Stimulated activated CD8-positive, alpha-beta memory T cell treated with anti-CD3 and anti-CD28 coated beads, Interleukin-7, amount 100 ng/mL, for 48 hours (primary cell): ENCODE results near the gene EXD3.

Experiments used
- DNase-seq, 2 donors: peaks; one replicate each; pipeline ENCODE4 v3.0.0-alpha.2; 2020; ENCODE audit warnings: low read depth in 1 of 2; ENCODE audit errors: extremely low read depth in 1 of 2

EXD3 gene

GRCh38 chr9:137297966-137298365, 125.0 kb downstream of the EXD3 start:
- no peak for DNase-seq

GRCh38 chr9:137296670-137297664, 126.0 kb downstream of the EXD3 start:
- no peak for DNase-seq

DNA sequence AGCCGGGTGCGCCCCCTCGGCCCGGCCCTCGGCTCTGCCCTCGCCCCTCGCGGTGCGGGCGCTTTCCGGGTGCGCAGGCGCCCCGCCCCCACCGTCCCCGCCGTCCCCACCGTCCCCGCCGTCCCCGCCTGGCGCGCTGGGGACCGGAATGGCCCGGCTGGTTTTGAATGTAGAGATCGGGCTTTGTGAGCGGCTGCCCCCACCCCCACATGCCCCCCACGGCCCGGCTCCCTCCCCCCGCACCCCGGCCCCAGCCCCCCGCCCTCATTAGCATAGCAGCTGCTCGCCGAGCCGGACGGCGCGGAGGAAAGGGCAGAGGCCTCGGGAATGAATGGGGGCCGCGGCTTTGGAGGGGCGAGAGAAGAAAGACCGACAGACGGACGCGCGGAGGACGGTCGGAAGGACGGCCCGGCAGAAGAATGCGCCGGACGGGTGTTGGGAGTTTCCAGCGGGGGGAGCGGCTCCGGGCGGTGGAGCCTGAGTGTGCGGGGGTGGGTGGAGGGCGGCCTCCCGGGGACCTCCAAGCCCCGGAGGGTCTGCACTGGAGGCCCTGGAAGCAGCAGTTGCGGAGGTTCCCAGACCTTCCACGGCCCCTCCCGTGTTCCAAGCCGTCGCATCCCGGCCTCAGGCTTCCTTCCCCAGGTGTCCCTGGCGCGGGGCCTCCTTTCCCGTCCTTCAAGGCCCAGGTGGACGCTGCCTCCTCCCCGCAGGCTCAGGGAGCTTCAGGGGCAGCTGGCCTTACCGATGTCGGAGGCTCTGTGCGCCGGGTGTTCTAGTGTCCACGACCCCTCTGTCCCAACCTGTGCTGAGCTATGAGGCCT, 126.9 kb downstream of the EXD3 start:
- no peak for DNase-seq

- DNase-seq = no peak
Observed at GRCh38 chr9:137295238-137295811, 127.6 kb downstream of the EXD3 start.

DNA sequence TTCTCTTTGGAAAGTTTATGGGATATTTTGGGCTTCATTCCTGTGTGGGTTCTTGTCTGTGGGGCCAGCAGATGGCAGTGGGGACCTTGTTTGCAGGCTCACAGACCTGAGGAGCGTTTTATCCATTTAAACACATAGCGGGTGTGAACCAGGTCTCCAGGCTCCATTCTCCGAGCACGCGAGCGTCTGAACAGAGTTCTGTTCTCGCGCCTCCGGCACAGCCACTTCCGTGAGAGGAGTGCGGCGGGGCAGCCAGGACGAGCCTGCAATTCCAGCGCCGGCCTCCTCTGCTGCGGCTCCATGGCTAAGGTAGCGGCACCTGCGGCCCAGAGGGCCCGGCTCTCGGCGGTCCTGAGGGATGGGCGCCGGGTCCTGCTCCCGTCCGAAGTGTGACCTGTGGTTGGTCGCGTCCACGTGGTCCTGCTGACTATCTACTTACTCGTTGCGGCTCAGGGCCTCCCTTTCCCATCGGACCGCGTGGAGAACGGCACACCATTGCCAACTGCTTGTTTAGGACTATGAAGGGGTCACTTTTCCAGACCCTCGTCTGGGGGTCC, 128.2 kb downstream of the EXD3 start:
- DNase-seq = no peak

- no peak for DNase-seq
Observed at GRCh38 chr9:137294091-137294680, 128.8 kb downstream of the EXD3 start.

DNA sequence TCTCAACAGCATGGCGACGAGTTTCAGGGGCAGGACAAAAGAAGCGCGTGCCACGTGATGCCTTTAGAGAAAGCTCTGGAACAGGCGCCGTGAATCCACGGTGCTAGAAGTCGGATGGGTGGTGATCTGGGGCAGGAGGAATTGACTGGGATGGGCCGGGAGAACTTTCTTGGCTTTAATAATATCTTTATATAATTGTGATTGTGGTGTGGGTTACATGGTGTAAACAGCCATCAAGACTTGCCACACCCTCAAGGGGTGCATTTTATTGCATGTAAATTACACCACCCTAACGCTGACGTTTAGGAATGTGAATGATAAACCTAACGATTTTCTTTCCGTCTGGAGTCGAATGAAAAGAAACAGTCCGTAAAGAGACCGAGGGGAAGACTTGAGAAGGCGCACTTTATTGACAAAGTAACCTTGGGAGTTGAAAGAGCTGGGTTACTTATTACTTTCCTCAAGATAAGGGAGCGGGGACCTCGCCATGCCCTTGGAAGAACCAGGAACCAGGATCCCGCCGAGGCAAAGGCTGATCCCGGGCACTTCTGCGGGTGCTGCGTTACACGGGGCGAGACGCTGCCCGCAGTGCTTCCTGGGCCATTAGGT, 129.4 kb downstream of the EXD3 start:
- DNase-seq = no peak

DNA sequence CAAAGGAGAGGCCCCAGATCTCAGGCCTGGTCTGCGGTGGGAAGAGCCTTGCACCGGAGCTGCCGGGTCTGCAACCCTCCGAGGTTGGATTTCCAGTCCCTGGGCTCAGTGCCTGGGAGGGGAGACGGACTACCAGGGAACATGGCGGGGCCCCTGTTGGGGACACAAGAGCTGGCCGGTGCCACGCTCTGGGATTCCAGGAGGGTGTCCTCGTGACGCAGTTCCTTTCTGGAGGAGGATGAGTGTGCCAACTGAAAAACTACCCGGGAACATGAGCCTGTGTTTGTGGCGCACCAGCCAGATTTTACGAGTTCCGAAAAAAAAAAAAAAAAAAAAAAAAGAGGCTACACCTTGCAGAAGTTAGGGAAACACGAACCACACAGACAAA, 129.9 kb downstream of the EXD3 start:
- DNase-seq = no peak

DNA sequence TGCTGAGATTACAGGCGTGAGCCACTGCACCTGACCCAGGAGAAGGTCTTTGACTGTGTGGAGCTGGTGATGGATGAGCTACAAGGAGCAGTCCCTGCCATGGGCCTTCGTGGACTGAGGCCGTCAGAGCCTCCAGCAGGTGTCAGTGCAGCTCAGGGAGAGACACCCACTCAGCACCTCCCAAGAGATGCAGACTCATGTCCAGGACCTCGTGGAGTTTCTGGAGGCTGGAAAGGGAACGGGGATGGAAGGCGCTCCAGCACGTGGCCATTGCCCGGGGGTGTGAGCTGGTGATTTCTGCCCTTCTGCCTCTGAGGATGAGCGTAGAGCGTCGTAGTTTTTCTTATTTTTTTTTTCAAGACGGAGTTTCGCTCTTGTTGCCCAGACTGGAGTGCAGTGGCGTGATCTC, 136.0 kb downstream of the EXD3 start:
- DNase-seq = no peak

- DNase-seq = no peak
Observed at GRCh38 chr9:137281345-137282116, 141.4 kb downstream of the EXD3 start.

DNA sequence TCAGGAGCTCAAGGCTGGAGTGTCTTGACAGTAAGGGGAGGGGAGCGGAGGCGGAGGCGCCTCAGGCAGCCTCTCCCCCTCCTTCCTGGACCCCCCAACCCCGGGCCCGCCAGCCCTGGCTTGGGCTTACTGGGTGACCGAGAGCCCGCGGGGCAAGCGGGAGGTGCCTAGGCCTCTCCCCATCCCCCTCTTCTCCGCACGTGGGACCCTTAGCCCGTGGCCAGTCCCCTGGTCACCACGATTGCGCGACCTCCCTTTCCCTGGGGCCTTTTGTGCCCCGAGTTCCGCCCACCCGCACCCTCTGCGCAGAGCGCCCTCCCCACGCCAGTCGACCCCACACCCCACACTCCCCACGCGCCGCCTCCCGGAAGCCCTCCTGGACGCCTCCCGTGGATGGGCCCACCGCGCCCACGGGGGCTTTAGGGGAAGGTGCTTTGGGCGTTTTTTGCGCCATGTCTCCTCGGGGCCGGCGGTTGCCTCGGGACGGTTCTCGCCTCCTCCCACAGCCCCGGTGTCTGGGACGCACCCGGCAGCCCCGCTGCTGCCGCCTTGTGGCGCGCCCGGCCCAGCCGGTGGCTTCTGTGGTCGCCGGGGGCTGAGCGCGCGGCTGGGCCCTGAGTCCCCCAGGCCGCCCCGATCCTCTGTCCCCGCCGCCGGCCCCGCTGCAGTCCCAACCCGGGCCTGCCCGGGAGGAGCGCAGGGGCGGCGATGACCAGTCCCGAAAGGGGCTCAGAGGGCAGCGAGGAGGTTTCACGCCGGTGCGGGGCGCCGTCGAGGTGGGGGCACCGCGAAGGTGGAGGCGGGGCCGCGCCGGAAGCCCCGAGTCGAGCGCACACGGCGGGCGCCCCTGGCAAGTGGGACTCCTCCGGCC, 142.3 kb downstream of the EXD3 start:
- DNase-seq = no peak

DNA sequence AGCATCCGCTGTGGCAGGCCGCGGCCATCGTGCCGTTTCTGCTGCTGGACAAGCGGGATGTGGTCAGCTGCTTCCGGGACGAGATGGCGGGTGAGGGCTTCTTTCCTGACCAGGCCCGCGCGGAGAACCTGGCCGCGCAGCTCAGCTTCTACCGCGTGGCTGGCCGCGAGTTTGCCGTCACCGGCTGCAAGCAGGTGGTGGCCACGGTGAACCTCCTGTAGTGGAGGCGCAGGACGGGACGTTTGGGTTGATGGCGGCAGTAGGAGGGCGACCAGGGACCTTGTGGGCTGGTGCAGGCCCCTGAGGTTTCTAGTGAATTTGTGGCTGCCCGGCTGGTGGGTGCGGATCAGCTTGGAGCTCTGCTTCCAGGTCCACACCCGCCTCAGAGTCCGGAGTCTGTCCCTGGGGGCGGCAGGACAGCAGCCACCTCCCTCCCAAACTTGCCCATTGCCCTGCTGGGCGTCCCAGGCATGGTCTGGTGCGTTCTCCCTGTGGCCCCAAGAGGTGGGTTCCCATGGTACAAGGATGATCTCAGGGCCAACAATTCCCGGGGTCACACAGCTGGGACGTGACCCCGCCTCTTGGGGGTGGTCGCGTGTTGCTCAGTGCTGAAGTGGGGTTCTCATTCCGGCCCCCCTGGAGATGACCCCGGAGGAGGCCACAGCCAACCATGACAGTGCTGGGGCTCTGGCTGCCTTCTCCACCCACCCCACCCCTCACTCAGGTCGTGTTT, 143.1 kb downstream of the EXD3 start:
- DNase-seq = no peak

- DNase-seq = no peak
Observed at GRCh38 chr9:137278721-137279711, 143.9 kb downstream of the EXD3 start.

DNA sequence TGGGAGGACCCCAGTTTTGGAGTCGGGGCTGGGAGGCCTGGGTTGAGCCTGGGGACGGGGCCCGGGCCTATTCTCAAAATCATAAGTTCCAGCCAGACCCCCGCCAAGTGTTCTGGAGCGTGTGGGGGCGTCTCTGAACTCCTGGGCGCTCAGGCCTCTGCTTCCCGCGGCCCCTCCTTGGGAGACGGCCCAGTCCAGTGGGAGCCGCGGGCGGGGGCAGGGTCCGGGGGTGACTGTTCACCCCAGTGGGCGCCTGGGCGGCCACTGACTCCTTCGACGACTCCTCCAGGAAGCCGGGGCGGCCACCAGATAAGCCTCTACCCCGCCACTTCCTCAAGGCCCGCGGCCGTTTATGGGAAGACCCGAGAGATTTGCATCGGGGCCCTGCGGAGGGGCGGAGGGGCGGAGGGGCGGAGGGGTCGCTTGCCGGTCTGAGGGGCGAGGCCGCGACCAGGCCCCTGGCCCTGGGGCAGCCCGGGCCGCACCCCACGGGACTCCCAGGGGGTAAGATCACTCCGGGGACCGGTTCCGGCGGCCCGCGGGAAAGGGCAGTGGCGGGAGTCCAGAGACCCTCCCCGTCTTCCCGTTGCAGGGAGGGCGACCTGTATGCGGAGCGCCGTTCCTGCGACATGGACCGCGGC, 144.8 kb downstream of the EXD3 start:
- no peak for DNase-seq

- DNase-seq = no peak
Observed at GRCh38 chr9:137277329-137278041, 145.5 kb downstream of the EXD3 start, which contains the start of gene TOR4A. Gene TOR4A, plus strand, starts transcription at chr9:137277726. Its CDS starts 964 bp downstream, at chr9:137278690.
